ENCODE measurements around the gene SERPINA5.

DNA sequence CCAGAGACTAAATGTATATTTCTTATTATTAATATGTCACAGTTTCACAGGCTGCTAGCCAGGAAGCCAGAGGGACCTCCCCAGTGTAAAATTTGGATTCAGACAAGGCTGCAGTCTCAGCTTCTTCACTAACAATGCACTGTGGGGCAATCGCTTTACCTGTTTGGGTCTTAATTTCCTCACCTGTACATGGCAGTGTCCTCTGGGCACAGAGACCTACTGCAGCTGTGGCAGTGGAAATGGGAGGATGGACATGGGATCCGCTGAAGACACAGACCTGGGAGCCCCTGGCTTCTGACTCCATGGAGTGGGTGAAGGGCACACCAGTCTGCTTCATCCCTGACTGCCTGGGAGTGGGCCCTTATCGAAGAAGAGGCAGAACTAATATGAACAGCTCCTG is 6.9 kb upstream of the SERPINA5 start:
- TF ChIP-seq, protein P1, sequence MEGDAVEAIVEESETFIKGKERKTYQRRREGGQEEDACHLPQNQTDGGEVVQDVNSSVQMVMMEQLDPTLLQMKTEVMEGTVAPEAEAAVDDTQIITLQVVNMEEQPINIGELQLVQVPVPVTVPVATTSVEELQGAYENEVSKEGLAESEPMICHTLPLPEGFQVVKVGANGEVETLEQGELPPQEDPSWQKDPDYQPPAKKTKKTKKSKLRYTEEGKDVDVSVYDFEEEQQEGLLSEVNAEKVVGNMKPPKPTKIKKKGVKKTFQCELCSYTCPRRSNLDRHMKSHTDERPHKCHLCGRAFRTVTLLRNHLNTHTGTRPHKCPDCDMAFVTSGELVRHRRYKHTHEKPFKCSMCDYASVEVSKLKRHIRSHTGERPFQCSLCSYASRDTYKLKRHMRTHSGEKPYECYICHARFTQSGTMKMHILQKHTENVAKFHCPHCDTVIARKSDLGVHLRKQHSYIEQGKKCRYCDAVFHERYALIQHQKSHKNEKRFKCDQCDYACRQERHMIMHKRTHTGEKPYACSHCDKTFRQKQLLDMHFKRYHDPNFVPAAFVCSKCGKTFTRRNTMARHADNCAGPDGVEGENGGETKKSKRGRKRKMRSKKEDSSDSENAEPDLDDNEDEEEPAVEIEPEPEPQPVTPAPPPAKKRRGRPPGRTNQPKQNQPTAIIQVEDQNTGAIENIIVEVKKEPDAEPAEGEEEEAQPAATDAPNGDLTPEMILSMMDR (IDR thresholded peaks at IDR 0.05), result no peak
- TF ChIP-seq POLR2A (IDR thresholded peaks at IDR 0.05), result no peak

All from testis (tissue), 2 donors.